GM12874 (cell line): ENCODE data around the gene RAP2A.

Experiments used
- CTCF ChIP-seq: IDR thresholded peaks from 2 replicates; pipeline ENCODE4 v1.5.1; 2011; ENCODE audit warnings: low read depth, mild to moderate bottlenecking, control low read depth, low read length, moderate library complexity; ENCODE audit not compliant: insufficient read depth

RAP2A gene

GRCh38 chr13:97388373-97388772 lies 45.6 kb upstream of the RAP2A start:
- TF ChIP-seq CTCF = no peak

DNA sequence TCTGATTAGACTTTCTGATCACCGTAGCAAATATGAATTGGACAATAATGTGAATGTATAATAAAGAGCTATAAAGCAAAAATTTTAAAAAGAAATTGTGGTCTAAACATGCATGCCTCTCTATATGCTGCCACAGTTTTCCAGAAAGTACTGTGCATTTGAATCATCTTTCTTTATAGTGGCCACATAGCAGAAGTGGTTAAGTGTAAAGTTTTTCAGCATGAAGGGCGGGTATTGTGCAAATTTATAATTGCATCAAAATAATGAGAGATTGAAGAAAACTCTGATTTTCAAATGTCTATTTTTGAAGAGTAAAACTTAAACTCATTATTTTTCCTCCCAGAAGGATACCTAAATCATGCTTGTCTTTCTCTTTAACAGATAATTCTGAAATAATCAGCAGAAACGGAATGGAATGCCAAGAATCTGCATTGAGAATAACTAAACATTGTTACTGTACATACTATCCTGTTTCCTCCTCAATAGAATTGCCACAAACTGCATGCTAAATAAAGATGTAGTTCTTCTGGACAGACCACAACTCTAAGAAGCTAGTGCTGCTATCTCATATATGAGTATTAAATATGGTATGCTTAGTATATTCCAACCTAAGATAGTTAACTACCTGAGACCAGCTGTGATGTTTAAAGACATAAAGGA lies 42.9 kb upstream of the RAP2A start:
- no peak for TF ChIP-seq CTCF

DNA sequence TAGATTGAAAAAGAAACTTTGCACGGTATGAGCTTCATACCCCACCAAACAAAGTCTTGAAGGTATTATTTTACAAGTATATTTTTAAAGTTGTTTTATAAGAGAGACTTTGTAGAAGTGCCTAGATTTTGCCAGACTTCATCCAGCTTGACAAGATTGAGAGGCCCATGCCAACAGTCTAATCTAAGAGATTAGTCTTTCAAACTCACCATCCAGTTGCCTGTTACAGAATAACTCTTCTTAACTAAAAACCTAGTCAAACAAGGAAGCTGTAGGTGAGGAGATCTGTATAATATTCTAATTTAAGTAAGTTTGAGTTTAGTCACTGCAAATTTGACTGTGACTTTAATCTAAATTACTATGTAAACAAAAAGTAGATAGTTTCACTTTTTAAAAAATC lies 41.9 kb upstream of the RAP2A start:
- no peak for TF ChIP-seq CTCF

DNA sequence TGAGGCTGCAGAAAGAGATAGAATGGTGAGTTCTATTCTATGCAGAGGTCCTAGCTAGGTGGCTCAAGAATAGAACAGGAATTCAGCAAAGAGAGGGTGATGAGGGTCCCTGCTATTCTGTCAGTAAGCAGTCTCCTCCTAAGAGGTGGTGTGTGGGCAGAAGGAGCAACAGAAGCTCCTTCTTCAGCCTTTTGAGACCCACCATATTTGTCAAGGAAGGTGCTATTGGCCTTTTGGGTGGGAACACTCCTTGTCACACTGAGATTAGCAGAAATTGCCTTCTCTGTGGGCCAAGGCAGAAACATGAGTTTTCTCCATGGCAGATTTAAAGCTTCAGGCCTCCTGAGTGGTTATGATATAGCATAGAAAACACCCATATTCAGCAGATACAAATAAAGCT lies 39.4 kb upstream of the RAP2A start:
- TF ChIP-seq CTCF = no peak

DNA sequence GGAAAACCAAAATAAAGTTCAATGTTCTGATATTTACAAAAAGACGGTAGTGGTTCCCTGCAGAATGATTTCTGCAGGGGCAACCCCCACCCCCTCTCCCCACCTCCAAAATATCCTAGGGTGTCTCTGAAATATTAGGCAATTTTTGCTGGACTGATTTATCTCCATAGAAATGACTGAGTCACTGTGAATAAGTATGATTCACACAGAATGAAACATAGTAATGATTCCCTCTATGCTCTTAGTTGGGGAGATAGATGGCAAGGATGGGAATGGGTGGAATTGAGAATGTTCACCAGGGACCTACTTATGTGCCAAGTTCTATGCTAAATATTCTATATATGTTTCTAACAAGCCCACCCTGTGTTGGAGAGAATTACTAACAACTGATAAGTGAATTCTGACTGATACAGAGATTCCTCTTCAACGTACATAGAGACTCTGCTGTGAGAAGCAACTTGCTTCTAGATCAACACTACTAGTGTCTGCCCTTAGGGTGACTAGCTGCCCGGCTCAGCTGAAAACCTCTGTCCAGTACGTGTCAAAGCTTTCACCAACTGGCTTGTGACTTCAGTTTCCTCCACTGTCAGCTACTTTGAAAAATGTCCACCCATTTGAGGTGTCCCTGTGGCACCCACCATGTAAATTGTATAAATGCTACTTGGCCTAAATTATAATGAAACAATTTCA lies 38.4 kb upstream of the RAP2A start:
- TF ChIP-seq CTCF = no peak

- TF ChIP-seq CTCF = no peak
Measured at GRCh38 chr13:97397267-97397666, 36.7 kb upstream of the RAP2A start.

DNA sequence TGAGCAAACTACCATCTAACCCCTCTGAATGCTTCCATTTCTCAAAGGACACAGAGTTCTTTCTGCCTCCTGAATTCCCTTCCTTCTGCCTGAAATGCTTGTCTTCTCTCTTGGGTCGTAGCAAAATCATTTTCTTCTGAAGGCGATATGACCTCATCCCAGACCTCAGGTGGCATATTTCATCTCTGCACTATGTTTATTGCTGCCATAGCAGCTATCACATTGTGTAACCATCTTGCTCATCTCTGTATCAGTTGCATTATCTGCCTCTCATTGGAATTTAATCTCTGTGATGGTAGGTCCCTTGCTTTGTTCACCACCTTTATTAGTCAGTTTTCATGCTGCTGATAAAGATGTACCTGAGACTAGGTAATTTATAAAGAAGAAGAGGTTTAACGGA lies 32.5 kb upstream of the RAP2A start:
- TF ChIP-seq CTCF = no peak
